ENCODE measurements around the gene THRA.

Gene THRA

DNA sequence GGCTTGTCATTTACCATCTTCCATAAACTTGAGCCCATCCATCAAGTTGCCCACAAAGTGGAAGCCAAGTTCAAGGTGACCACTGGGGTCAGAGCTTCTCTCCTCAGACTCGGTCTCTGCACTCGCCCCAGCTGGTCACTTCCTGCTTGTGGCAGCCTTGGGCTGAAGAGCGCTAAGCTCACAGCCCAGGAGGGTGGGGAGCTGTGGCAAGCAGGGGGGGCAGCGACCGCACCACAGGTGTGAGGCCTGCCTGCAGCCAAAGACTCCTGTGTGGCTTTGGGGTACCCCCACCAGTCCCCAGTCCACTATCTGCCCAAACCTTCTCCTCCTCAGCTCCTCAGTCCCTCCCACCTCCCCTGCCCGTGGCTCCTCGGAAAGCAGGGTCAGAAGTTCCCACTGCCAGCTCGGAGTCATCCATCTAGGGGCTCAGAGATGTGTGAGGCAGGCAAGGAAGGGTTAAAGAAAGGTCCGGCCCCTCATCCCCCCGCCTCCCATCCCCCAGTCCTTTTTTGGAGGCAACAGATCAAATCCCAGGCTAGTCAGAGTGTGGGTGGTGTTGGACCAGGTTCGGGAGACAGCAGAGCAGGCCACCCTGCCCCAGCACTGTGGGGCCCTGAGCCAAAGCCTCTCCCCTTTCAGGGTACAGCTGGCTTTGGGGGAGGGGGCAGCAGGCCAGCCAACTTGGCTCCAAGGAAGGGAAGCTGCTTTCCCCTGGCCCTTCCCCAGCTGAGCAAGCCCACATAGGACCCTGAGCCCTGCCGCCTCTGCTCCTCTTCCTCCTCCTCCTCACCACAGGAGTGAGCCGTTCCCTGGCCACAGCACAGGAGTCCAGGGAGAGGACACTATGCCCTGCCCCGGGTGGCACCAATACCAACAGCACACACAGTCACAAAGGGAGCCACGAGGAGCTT, 44.3 kb upstream of the THRA start:
- TF ChIP-seq, protein P1, sequence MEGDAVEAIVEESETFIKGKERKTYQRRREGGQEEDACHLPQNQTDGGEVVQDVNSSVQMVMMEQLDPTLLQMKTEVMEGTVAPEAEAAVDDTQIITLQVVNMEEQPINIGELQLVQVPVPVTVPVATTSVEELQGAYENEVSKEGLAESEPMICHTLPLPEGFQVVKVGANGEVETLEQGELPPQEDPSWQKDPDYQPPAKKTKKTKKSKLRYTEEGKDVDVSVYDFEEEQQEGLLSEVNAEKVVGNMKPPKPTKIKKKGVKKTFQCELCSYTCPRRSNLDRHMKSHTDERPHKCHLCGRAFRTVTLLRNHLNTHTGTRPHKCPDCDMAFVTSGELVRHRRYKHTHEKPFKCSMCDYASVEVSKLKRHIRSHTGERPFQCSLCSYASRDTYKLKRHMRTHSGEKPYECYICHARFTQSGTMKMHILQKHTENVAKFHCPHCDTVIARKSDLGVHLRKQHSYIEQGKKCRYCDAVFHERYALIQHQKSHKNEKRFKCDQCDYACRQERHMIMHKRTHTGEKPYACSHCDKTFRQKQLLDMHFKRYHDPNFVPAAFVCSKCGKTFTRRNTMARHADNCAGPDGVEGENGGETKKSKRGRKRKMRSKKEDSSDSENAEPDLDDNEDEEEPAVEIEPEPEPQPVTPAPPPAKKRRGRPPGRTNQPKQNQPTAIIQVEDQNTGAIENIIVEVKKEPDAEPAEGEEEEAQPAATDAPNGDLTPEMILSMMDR (IDR thresholded peaks at IDR 0.05; ENCODE audit: borderline replicate concordance, control extremely low read depth, extremely low read depth, insufficient read depth, missing control alignments) = no peak
- in situ Hi-C loops (cut with MboI; ENCODE audit: low sequenced_read_pairs, unreplicated experiment) = loop anchor here (10.0 kb wide), 1 partner anchor 266 kb away; the partner anchor contains the start of gene CDC6
- DNase-seq (ENCODE audit: low spot score) = no peak

DNA sequence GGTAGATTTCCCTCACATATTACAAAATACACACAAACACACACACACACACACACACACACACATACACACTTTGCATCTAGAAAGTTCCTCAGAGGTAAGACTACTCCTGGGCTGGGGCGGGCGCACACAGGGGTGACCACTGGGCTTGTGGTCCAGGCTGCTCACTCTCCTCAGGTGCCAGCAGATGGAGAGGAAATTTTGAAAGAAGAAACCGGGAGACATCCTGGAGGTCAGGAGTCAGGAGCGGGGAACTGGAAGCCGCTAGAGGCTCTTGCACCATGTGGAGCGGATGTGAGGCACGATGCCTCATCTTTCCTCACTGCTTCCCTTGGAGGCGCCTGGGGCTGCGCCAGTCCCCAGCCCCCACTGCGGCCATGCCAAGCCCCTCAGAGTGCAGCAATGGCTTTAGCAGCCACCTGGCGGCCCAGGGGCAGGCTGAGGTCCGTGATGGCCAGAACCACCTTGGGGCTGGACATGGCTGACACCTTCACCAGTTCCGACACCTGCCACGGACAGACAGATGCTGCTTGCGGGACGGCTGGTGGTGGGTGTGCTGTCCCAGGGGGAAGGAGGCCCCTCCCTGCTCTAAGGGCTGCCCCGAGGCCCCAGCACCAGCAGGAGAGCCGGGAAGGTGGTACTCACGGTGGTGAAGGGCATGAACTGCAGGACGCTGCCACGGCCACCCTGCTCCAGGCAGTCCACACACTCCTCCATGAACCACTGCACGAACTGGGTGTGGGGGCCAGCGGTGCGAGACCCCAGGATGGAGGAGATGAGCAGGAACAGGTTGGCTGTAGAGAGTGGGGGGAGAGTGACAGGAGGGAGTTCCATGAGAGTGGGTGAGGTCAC, 43.4 kb upstream of the THRA start:
- in situ Hi-C loops (cut with MboI; ENCODE audit: low sequenced_read_pairs, unreplicated experiment) = loop anchor here (10.0 kb wide), 1 partner anchor 265 kb away; the partner anchor contains the start of gene CDC6

DNA sequence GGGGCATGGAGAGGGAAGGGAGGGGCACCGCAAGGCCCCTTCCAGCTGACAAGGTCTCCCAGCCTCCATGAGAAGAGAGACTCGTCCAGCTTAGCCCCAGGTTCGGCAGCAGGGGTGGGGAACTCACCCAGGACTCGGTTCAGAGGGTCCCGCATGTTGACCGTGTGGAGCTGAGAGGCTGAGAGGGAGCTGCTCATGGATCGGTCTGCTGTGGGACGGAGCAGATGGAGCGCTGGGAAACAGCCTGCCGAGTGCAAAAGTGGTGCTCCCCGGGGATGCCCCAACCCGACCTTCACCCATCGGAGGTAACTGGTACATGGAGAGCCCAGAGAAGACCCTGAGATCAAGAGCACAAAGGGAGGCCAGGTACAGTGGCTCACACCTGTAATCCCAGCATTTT, 42.6 kb upstream of the THRA start:
- in situ Hi-C loops (cut with MboI; ENCODE audit: low sequenced_read_pairs, unreplicated experiment) = no loop called here
- no peak for DNase-seq (ENCODE audit: low spot score)

More for the DNA sequence above, 43.4 kb upstream of the THRA start:
- DNase-seq (ENCODE audit: low spot score) = no peak
- TF ChIP-seq, protein P1 (IDR thresholded peaks at IDR 0.05; ENCODE audit: borderline replicate concordance, control extremely low read depth, extremely low read depth, insufficient read depth, missing control alignments) = no peak

DNA sequence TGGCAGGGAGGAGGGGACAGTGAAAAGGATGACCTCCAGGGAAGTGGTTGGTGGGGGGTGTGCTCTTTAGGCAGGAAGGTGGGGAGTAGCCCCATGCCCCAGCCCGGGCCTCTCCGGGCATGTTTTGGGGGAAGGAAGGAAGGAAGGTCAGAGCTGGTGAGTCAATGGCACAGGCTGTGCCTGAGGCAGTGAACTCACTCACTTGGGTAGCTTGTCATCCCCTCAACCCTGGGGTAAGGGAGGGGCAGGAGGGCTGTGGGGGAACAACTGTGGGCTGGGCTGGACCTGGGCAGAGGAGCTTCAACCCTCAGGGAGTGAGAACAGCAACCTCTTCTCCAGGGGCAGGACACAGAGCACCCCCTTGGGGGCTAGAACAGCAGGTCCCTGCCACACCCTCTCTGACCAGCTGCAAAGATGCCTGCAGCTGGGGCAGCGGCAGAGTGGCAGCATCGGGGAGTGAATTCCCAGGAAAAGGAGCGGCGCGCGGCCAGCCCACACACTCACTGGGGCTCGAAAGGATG, 41.3 kb upstream of the THRA start:
- in situ Hi-C loops (cut with MboI; ENCODE audit: low sequenced_read_pairs, unreplicated experiment) = no loop called here
- TF ChIP-seq, protein P1 (IDR thresholded peaks at IDR 0.05; ENCODE audit: borderline replicate concordance, control extremely low read depth, extremely low read depth, insufficient read depth, missing control alignments) = no peak
- no peak for DNase-seq (ENCODE audit: low spot score)

More for the DNA sequence above, 42.6 kb upstream of the THRA start:
- TF ChIP-seq, protein P1 (IDR thresholded peaks at IDR 0.05; ENCODE audit: borderline replicate concordance, control extremely low read depth, extremely low read depth, insufficient read depth, missing control alignments) = no peak

DNA sequence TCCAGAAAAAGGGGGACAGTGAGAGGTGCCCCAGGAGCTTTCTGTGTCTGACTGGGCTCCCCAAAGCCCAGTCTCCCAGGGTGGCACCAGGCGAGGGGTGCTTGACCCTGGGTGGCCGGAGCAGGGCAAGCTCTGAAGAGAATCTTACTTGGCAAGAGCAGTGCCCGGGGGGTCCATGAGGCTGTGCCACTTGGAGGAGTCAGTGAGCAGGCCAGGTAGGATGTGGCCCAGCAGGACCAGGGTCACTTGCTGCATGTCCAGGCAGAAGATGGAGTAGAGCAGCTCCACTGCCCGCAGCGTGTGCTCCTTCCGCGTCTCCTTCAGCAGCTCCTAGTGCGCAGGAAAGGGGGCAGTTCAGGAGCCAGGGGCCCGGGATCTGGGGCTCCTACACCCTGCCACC, 40.3 kb upstream of the THRA start:
- in situ Hi-C loops (cut with MboI; ENCODE audit: low sequenced_read_pairs, unreplicated experiment) = no loop called here
- TF ChIP-seq, protein P1 (IDR thresholded peaks at IDR 0.05; ENCODE audit: borderline replicate concordance, control extremely low read depth, extremely low read depth, insufficient read depth, missing control alignments) = no peak
- peak; percentile 21 for DNase-seq (ENCODE audit: low spot score)

DNA sequence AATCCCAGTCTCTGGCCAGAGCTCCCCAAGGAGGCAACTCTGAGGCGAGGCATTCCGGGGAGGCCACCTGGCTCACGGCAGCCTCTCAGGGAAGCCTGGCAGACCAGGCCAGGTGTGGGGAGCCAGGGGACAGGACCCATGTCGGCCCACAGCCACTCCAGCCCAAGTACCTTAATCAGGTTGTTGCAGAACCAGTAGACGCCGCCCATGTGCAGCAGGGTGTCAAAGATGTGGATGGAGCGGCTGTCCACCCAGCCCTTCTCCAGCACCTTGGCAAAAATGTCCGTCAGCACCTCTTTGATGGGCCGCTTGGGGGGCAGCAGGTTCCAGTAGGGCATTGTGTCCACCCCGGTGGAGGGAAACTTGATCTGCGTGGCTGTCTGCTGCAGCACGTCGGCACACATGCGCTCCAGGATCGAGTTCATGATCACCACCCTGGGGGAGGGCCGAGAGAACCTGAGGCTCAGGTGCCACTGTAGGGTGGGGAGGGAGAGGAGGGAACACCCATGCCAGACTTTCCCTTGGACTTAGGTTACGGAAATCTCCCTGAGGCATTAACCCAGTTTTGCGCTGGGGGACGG, 39.7 kb upstream of the THRA start:
- in situ Hi-C loops (cut with MboI; ENCODE audit: low sequenced_read_pairs, unreplicated experiment) = no loop called here
- no peak for DNase-seq (ENCODE audit: low spot score)
- TF ChIP-seq, protein P1 (IDR thresholded peaks at IDR 0.05; ENCODE audit: borderline replicate concordance, control extremely low read depth, extremely low read depth, insufficient read depth, missing control alignments) = no peak
